GM12873 (cell line): ENCODE data around the gene ABCA1.

ENCODE experiments used
- CTCF ChIP-seq: IDR thresholded peaks from 2 replicates; pipeline ENCODE4 v1.5.1; 2012; ENCODE audit warnings: low read depth, mild to moderate bottlenecking, moderate library complexity, low read length, control low read depth; ENCODE audit not compliant: insufficient read depth; ENCODE audit errors: missing control alignments

The ABCA1 gene

DNA sequence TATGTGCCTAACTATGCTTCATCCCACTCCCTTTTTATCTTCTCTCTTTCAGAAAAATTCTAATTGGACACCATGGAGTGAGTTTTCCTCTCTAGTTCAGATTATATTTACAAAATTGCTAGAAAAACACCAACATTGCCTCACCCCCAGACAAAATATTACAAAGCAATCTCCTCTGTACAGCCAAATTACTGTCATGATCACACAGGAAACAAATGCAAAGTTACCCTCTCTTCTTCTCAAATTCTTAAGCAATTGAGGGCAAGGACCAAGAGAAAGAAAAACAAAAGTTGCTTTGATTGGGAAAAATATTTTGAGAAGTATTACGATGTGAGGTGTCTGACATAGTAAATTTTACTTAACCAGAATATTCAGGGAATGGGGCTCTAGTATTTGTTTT is 30.8 kb upstream of the ABCA1 start:
- TF ChIP-seq CTCF: no peak

- no peak for TF ChIP-seq CTCF
These were observed 23.5 kb upstream of the ABCA1 start for GRCh38 chr9:104951487-104951886.

- no peak for TF ChIP-seq CTCF
These were observed 22.9 kb upstream of the ABCA1 start for GRCh38 chr9:104950838-104951237.

GRCh38 chr9:104948277-104948676 is 20.3 kb upstream of the ABCA1 start:
- TF ChIP-seq CTCF: no peak

DNA sequence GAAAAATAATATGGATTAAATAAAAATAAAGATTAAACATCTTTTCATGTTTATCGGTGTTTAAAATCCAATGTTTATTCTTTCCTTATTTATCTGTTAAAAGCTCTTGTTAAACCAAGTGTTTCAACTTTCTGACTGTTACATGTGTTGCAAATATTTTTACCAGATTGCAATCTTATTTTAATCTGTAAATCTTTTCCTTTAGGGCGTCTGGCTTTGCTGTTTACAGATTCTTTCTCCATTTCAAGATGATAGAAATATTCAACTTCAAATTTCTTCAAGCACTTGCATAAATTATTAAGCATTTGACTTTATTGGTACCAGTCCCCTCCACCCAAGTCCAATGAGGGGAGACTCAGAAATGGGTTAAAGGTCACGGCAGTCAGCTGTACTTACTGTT is 16.9 kb upstream of the ABCA1 start:
- no peak for TF ChIP-seq CTCF

GRCh38 chr9:104944356-104944755 is 16.4 kb upstream of the ABCA1 start:
- TF ChIP-seq CTCF: no peak

GRCh38 chr9:104941597-104941996 is 13.6 kb upstream of the ABCA1 start:
- TF ChIP-seq CTCF: no peak
